GM19240 (cell line): Measurements from ENCODE around the gene ZMYND19.
A peak's percentile ranks its signal among the peaks of the same experiment; 100 is the strongest.
"Not testable (repeated sequence)": the region's sequence is repeated elsewhere in the genome, so short reads cannot be mapped to it uniquely, and the experiment has no call there.

Source experiments
- DNase-seq: peaks from one replicate; pipeline ENCODE4 v3.0.0; 2011; ENCODE audit warnings: low spot score; ENCODE audit not compliant: insufficient read length

Gene ZMYND19

DNA sequence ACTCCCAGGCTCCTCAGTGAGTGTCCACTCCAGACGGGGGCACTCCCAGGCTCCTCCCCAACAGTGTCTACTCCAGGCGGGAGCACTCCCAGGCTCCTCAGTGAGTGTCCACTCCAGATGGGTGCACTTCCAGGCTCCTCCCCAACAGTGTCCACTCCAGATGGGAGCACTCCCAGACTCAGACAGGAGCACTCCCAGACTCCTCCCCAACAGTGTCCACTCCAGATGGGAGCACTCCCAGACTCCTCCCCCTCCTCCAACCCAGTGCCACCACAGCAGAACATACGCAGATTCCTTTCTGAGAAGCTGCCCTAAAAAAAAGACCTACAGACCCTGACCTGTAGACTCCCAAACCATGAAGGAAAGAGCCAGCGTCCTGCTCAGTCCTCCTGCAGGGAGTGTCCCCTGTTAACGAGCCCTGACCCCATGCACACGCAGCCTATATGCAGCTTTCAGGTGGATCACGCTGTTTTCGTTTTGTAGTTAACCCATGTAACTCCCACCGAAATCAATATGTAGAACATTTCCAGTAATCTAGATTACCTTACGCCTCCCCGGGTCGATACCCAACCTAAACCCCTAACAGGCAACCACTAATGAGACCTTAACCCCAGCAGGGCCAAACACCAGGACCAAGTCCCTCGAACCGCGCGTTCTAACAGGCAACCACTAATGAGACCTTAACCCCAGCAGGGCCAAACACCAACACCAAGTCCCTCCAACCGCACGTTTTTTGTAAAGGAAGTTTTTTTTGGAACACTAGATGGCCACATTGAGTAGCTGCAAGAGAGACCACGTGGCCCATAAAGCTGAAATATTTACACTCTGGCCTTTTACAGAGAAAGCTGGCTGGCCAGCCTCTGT, 55.8 kb downstream of the ZMYND19 start:
- DNase-seq, result peak; percentile 47

DNA sequence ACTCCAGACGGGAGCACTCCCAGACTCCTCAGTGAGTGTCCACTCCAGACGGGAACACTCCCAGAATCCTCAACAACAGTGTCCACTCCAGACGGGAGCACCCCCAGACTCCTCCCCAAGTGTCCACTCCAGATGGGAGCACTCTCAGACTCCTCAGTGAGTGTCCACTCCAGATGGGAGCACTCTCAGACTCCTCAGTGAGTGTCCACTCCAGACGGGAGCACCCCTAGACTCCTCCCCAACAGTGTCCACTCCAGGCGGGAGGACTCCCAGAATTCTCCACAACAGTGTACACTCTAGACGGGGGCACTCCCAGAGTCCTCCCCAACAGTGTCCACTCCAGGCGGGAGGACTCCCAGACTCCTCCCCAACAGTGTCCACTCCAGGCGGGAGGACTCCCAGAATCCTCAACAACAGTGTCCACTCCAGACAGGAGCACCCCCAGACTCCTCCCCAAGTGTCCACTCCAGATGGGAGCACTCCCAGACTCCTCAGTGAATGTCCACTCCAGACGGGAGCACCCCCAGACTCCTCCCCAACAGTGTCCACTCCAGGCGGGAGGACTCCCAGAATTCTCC, 57.3 kb downstream of the ZMYND19 start:
- not testable (repeated sequence) for DNase-seq
